ENCODE measurements around the gene CDH4.

Gene CDH4

DNA sequence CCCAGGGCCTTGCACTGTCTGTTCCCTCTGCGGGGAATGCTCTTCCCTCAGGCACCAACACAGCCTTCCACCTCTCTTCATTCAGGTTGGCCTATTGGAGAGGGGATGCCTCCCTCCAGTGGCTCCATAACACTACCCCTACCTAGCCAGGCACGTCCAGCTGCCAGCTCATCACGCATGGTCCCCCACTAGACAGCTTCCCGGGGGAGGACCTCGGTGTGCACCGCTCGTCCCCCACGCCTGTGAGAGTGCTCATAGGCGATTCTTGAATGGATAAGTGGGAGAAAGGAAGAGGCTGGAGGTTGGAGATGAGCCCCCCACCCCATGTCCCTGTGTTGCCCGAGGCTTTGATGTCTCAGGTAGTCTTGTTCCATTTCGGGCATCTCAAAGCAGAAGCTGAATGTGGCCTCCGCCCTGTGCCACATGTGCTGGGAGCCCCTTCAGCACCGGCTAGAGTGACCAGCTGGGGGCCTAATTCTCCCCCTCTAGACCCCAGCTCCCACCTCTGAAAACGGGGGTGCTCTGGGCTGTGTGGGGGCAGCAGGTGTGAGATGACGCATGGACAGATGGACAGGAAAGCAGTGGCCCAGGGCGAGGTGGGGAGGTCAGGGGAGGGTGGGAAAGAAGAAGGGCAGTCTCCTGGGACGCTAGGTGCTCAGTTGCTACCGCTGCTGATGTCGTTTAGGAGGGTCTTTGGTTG lies 480.6 kb downstream of the CDH4 start:
- no peak for DNase-seq (ENCODE audit: low read depth, low spot score)

GRCh38 chr20:61733216-61733615 lies 481.2 kb downstream of the CDH4 start:
- DNase-seq (ENCODE audit: low read depth, low spot score), result no peak

GRCh38 chr20:61733891-61734732 lies 482.1 kb downstream of the CDH4 start:
- DNase-seq (ENCODE audit: low read depth, low spot score), result no peak

GRCh38 chr20:61734733-61735502 lies 482.9 kb downstream of the CDH4 start:
- no peak for DNase-seq (ENCODE audit: low read depth, low spot score)

DNA sequence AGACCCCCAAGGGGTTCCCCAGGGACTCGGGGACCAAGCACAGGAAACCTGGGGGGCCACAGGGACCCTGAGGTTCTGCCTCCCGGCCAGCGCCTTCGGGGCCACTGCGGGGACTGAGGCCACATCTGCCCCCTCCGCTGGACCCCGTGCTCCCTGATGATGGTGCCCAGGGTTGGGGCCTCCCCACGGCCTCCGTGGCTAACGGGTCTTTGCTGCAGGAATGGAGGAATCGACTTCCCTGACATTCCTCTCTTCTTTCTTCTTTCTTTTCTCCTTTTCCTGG lies 483.4 kb downstream of the CDH4 start:
- DNase-seq (ENCODE audit: low read depth, low spot score), result no peak

DNA sequence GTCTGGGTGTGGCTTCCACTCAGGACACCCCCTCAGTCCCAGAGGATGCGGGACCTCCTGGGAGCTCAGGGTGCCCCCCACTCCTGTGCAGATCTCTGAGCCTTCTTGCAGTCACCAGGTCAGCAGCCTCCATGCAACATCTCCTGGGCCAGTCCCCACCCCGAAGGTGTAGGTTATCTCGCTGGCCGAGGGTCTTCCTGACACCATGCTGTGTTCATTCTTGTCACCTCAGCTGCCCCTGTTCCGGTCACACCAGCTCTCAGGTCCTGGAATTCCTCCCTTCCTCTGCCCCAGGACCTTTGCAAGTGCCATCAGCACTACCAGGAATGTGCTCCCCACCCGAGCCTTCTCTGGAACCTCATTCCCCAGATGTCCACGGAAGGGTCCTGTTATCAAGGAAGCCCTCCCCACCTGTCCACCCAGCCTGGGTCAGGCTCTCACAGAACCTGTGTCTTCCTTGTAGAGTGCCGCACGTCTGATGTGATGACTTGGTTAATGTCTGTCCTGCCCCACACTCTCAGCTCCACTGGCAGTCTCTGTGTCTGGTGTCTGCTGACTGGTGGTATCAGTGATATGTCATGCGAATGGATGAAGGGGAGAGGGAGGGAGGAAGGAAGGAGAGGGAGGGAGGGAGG lies 484.1 kb downstream of the CDH4 start:
- no peak for DNase-seq (ENCODE audit: low read depth, low spot score)

DNA sequence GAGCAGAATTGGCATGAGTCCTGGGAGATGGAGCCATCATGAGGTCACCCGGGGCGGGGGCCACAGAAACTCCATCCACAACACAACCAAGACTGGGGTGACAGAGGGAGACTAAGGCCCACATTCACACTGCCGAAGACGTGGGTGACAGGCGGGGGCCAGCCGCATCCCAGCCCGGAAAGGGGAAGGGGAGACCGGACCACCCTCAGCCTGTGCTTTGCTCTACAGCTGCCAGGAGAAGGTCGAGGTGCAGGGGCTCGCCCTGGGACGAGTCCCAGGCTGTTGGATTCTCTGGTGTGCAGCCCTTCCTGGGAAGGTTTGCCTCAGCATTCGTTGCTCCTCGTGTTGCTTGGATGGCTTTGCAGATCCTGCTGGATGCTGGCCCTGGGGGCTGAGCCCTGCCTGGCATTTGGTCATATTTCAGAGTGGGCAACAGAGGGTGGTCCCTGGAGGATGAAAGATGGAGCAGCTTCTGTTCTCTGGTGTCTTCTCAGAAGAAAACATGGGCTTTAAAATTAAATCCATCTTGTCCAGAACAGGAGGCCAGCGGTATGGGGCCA lies 484.8 kb downstream of the CDH4 start:
- no peak for DNase-seq (ENCODE audit: low read depth, low spot score)

DNA sequence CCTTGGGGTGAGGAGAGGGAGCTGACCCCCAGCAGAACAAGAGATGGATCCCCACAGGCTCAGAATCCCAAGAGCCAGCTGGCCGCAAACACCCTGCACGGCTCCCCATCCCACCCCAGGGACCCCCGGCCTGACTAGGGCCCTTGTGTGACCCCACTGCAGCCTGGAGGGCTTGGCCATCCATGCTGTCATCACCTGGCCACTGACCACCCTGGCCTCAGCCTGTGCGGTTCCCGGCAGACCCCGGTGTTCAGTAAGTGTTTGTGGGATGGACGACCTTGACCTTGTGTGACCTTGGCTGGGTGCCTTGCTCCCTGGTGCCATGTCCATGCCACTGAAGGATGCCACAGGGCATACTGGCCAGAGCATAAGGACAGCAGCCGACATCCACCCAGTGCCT lies 485.3 kb downstream of the CDH4 start:
- no peak for DNase-seq (ENCODE audit: low read depth, low spot score)

- no peak for DNase-seq (ENCODE audit: low read depth, low spot score)
Measured at GRCh38 chr20:61737812-61738443, 485.9 kb downstream of the CDH4 start.

DNA sequence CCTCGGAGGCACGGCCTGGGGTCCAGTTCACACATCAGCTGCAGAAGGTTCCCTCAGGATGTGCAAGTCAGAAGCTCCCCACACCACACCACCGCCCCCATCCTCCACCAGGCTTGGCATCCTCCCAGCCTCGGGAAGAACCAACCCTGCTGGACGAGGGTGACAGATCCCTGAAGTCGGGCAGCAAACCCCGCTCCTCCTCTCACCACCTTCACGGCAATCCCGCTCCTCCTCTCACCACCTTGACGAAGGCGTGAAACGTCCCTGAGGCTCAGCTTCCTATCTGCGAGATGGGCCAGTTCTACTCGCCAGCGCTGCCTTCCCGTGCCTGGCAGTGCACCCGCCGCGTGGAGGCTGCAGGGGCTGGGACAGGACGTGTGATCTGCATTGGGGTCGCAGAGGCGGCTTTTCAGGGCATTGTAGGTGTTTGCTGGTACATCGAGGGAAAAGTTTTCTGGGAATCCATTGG lies 486.6 kb downstream of the CDH4 start:
- DNase-seq (ENCODE audit: low read depth, low spot score), result no peak

DNA sequence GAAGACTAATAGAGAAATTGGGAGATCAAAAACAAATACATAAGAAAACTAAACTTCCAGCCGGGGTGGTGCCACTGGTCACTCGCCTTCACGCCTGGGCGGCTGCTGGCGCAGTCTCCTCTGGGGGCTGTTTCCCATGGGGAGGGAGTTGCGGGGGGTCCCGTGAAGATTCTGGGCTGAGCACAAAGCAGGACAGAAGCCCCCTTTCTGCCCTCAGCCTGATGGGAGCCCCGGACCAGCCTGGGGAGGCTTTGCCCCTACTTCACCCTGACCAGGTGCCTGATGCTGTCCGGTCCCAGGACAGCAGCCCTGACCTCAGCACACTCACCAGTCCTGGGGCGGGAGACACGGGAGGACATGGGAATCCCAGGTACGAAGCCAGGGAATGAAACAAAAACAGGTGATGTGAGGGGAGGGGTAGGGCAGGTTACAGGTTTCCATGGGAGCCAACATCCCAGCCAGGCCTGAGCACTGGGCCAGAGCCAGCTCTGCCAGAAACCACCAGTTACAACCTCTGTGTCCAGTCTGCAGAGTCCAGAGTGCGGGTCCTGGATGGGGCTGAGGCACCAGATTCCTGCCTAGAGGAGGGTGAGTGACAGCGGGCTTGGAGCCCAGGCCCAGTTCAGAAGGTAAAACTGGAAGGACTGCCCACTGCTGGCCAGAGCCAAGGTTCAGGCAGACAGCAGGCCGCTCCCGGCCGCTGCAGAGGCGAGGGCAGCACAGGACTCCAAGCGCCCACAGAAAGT lies 487.2 kb downstream of the CDH4 start:
- DNase-seq (ENCODE audit: low read depth, low spot score), result no peak

DNA sequence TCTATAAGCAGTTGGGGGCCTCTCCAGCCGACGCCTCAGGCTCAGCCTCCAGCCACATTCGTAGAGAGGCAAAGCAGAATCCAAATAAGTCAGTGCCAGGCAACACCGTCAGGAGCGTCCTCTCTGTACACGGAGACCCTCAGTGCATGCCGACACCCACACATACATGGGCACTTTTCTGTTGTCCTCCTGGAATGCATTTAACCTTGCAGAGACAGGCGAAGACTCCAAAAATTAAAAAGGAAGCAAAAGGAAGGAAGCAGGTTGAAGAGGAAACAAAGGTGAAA lies 487.7 kb downstream of the CDH4 start:
- DNase-seq (ENCODE audit: low read depth, low spot score), result no peak

DNA sequence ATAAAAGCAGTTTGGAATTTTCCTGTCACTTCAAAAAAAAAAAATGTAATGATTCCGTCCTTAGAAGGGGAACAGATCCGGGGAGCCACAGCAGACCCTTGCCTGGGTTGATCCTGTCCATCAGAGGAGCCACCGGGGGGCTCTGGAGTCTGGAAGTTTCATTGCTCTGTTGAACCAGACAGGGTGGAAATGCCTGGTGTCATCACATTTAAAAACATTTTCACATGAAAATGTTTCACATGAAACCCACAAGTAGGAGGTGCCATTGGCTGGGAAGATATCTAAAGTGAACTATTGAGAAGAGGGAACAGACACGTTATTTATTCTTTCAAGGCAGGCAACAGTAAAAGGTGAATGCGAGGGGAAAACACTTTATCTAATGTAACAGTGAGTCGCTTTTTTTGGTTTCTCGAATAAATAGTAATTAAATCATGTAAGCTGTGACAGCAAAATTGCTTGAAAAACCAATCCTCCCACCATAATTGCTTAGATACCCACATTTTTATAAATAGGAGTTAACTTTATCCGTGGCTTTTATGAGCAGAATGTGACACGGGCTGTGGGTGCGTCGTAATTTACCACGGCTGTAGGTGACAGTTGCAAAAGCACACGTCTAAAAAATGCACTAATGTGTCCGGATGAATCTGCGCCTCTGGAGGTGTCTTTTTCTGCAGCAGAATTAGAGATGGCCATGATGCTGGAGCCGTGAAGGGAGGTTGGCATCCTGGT lies 490.2 kb downstream of the CDH4 start:
- DNase-seq (ENCODE audit: low read depth, low spot score), result no peak

GRCh38 chr20:61743606-61744005 lies 491.5 kb downstream of the CDH4 start:
- DNase-seq (ENCODE audit: low read depth, low spot score), result no peak

GRCh38 chr20:61744691-61745396 lies 492.8 kb downstream of the CDH4 start:
- no peak for DNase-seq (ENCODE audit: low read depth, low spot score)

DNA sequence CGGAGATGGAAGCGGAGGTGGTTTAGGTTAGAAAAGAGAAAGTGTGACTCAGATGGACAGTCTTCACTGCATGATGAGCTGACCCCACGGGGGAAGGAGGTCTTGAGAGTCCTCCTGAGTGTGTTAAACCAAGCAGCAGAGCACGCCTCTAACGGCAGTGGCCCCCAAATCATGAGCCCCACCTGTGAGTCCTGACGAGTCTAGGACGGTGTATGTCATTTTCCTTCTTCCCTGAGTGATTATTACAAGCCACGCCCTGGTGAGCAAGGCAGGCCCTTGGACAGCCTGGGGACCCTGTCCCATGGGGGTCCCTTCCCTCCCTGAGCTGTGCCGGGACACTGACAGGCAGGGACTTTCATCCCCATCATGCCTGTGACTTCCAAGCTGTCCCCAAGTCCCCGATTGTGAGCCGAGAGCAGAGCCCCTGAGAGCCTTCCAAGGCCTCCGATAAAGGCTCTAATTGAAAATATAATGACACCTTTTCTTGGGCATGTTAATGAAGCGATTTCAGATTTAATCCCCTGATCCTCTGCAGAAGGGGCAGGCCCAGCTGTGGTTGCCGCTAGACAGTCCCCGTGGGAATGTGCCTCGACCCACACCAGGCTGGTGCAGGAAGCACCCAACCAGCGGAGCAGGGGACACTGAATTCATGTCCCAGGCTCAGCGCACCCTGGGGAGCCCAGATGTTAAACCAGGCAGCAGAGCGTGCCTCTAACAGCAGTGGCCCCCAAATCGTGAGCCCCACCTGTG lies 493.5 kb downstream of the CDH4 start:
- DNase-seq (ENCODE audit: low read depth, low spot score), result no peak

- no peak for DNase-seq (ENCODE audit: low read depth, low spot score)
Measured at GRCh38 chr20:61746147-61746646, 494.1 kb downstream of the CDH4 start.

- no peak for DNase-seq (ENCODE audit: low read depth, low spot score)
Measured at GRCh38 chr20:61746781-61747180, 494.7 kb downstream of the CDH4 start.

DNA sequence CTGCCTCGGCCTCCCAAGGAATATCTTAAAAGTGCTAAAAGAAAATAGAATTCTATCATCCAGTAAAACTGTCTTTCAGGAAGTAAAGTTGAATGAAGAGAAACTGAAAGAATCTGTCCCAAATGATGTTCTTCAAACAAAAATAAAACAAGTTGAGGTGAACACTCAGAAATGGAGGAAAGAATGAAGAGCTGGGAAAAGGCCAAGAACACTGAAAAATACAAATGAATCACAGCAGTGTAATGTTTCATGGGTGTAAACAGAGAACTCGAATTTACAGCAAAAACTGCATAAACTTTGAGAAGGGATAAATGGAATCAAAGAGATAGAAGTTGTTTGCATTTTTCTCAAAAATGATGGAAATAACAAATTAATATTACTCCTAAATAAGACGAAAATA lies 496.3 kb downstream of the CDH4 start:
- no peak for DNase-seq (ENCODE audit: low read depth, low spot score)
